C4-2B (cell line): ENCODE measurements around the gene PDCD11.

ENCODE experiments used
- CTCF ChIP-seq: fragments of 450-650 bp; conservative IDR thresholded peaks from 2 replicates; pipeline ENCODE4 v1.5.1; 2017; ENCODE audit warnings: mild to moderate bottlenecking
- ZFX ChIP-seq: fragments of 450-650 bp; IDR thresholded peaks from 2 replicates; pipeline ENCODE4 v1.6.1; 2017

- no peak for TF ChIP-seq CTCF
- TF ChIP-seq ZFX, result no peak
These were observed 70.3 kb downstream of the PDCD11 start for GRCh38 chr10:103466734-103467133.
